ENCODE measurements around the gene RPN1.

DNA sequence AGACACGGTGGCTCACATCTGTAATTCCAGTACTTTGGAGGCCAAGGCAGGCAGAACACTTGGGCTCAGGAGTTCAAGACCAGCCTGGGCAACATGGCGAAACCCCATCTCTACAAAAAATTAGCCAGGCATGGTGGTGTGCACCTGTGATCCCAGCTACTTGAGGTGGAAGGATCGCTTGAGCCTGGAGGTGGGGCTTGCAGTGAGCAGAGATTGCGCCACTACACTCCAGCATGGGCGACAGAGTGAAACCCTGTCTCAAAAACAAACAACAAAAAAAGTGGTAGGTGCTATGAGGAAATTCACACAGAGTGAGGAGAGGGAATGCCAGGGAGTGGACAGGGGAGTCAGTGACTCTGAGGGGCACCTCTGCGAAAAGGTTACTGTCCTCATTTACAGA is 29.4 kb downstream of the RPN1 start:
- no peak for TF ChIP-seq CTCF (IDR thresholded peaks at IDR 0.05 in 4 of 5, conservative IDR thresholded peaks at IDR 0.05 in 1 of 5)
- no peak for TF ChIP-seq POLR2A (IDR thresholded peaks at IDR 0.05)

Measured in gastrocnemius medialis (tissue), 4 donors.